Stimulated activated naive B cell treated with anti-CD40 and anti-IgM and Interleukin-4, amounts not matched to agents 10 μg/mL and 1 μg/mL and 100 μg/mL, for 72 hours (primary cell): ENCODE data around the gene COMMD4.

Experiments used
- ATAC-seq, 2 donors: fragments of 150-1000 bp; cut with Tn5 transposase; replicated peaks; 2 replicates each; pipeline ENCODE4 v1.10.0; 2021; ENCODE audit warnings: moderate library complexity in 1 of 2
- DNase-seq: peaks from one replicate; pipeline ENCODE4 v3.0.0; 2021
- H3K27ac Mint-ChIP-seq: one replicate; pipeline ENCODE4 v1.8.0; 2022; ENCODE audit warnings: mild to moderate bottlenecking, mixed read lengths
- H3K27me3 Mint-ChIP-seq, 2 donors: one replicate each; pipeline ENCODE4 v1.8.0; 2022; ENCODE audit warnings: mixed read lengths in 2 of 2
- H3K36me3 Mint-ChIP-seq, 2 donors: one replicate each; pipeline ENCODE4 v1.8.0; 2022; ENCODE audit warnings: mixed read lengths in 2 of 2, mild to moderate bottlenecking in 1 of 2
- H3K4me1 Mint-ChIP-seq, 2 donors: one replicate each; pipeline ENCODE4 v1.8.0; 2022; ENCODE audit warnings: mixed read lengths in 2 of 2, mild to moderate bottlenecking in 1 of 2
- H3K4me3 Mint-ChIP-seq, 2 donors: one replicate each; pipeline ENCODE4 v1.8.0; 2022; ENCODE audit warnings: mild to moderate bottlenecking in 2 of 2, mixed read lengths in 2 of 2, moderate library complexity in 1 of 2
- H3K9me3 Mint-ChIP-seq, 2 donors: one replicate each; pipeline ENCODE4 v1.8.0; 2022; ENCODE audit warnings: mixed read lengths in 2 of 2, mild to moderate bottlenecking in 1 of 2

COMMD4 gene

DNA sequence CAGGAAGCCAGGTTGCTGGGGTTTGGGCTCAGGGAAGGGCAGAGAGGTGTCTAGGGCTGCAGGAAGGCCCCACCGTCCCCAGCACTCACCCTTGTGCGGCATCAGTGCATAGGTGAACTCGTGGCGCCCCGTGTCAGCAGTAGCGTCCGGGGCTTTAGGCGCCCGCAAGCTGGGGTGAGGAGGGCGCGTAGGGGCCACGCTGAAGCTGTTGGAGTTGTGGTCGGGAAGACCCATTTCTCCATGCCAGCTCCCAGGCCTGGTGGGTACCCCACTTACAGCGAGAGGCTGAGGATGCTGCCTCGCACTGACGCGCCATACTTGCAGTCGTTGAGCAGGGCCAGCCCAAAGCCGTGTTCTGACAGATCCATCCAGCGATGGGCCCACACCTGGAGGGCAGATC, 20.7 kb downstream of the COMMD4 start:
- H3K4me1 Mint-ChIP-seq, result no peaks in the 10 kb centered on the region
- no peak overlapping the region for H3K4me3 Mint-ChIP-seq
- ATAC-seq, result no peak

DNA sequence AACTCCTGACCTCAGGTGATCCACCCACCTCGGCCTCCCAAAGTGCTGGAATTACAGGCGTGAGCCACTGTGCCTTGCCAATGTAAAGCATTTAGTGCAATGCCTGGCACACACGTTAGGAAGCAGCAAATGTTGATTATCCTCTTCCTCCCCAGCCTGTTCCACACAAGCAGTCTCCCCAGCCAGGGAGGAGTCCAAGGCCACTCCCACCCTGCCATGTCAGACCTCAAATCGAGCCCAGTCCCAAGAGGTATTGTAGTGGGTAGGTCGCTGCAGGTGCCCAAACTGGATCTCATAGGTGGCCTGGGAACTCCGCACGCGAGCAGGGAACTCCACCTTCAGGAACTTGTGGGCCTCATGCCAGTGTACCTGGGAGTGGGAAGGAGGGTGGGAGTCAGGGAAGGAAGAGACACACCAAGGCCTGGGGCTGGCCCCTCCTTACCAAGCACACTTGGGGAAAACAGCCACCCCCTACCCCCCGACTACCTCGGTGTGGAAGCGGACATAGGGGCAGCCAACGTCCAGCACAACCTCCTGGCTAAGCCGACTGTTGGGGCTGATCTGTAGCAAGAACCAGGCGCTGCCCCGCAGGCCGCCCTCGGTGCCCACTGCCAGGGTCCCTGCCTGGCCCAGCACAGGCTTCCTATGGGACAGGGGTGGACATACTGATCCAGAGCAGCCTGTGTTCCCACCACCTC, 22.3 kb downstream of the COMMD4 start:
- H3K9me3 Mint-ChIP-seq, result no peaks in the 10 kb centered on the region
- H3K27ac Mint-ChIP-seq, result no peak overlapping the region
- H3K27me3 Mint-ChIP-seq, result no peaks in the 10 kb centered on the region
- ATAC-seq, result no peak
- DNase-seq, result no peak
- H3K36me3 Mint-ChIP-seq, result peaks cover 48 to 63% of the 10 kb centered on the region in 2 donors
- H3K4me1 Mint-ChIP-seq, result no peaks in the 10 kb centered on the region
- no peak overlapping the region for H3K4me3 Mint-ChIP-seq

More for the DNA sequence above, 20.7 kb downstream of the COMMD4 start:
- peaks cover 48 to 64% of the 10 kb centered on the region in 2 donors for H3K36me3 Mint-ChIP-seq
- no peaks in the 10 kb centered on the region for H3K9me3 Mint-ChIP-seq
- no peaks in the 10 kb centered on the region for H3K27me3 Mint-ChIP-seq
- no peak for DNase-seq
- H3K27ac Mint-ChIP-seq, result no peak overlapping the region

- ATAC-seq (no peak), DNase-seq (no peak)
- Mint-ChIP-seq H3K9me3 (no peaks in the 10 kb centered on the region), H3K36me3 (peaks cover 54 to 63% of the 10 kb centered on the region in 2 donors), H3K4me3 (no peak overlapping the region), H3K4me1 (no peaks in the 10 kb centered on the region), H3K27ac (no peak overlapping the region), H3K27me3 (no peaks in the 10 kb centered on the region)
Measured at GRCh38 chr15:75358771-75359536, 23.1 kb downstream of the COMMD4 start.

DNA sequence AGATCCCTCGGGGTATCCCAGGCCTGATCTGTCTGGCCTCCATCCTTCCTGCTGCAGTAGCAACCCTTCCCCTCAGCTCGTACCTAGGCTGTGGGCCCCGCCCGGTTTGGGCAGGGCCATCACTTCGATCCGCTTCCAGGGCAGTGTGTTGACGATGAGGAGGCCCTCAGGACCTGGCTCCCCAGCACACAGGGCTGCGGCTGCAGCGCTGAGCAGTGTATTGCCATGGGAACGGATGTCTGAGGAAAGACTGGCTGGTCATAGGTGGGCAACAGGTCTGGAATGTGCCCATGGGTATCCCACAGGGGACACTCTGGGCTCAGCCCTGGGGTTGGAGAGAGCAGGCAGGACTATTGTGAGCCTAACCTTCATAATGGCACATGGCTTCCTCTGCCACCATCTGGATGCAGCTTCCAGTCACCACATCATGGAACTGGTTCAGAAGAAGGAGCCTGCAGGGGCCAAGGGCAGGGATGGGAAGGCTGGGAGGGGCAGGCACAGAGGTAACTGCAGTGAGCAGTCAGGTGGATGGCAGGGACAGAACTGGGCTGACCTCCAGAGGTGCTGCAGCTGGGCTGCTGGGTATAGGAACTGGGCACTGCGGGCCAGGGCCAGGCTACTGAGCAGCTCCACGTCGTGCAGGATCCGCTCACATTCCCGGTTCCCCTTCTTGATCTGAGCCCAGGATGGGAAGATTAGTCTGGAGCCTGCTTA, 23.8 kb downstream of the COMMD4 start:
- no peak overlapping the region for H3K4me3 Mint-ChIP-seq
- no peak for ATAC-seq
- no peaks in the 10 kb centered on the region for H3K27me3 Mint-ChIP-seq
- no peaks in the 10 kb centered on the region for H3K9me3 Mint-ChIP-seq
- no peaks in the 10 kb centered on the region for H3K4me1 Mint-ChIP-seq
- H3K27ac Mint-ChIP-seq, result no peak overlapping the region
- peaks cover 60 to 68% of the 10 kb centered on the region in 2 donors for H3K36me3 Mint-ChIP-seq
- DNase-seq, result no peak

DNA sequence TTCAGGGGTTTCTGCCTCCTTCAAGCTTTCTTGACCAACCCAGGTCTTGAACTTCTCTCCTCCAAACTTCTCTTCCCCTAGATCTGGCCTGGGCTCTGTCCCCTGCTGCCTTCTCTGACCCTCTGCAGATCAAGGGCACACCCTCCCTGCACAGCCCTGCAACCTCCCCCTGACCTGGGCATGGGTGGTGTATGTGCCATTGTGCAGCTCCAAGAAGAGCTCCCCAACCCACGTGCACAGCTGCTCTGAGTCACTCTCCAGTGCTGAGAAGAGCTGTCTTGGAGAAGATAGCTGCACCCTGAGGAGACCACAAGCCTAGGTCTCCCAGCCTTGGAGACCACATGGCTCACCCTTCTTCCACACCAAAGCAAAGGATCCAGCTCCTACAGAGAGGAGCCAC, 24.5 kb downstream of the COMMD4 start:
- ATAC-seq (no peak), DNase-seq (no peak)
- Mint-ChIP-seq H3K4me3 (no peak overlapping the region), H3K4me1 (no peaks in the 10 kb centered on the region), H3K36me3 (peaks cover 59 to 68% of the 10 kb centered on the region in 2 donors), H3K27me3 (no peaks in the 10 kb centered on the region), H3K27ac (no peak overlapping the region), H3K9me3 (no peaks in the 10 kb centered on the region)

DNA sequence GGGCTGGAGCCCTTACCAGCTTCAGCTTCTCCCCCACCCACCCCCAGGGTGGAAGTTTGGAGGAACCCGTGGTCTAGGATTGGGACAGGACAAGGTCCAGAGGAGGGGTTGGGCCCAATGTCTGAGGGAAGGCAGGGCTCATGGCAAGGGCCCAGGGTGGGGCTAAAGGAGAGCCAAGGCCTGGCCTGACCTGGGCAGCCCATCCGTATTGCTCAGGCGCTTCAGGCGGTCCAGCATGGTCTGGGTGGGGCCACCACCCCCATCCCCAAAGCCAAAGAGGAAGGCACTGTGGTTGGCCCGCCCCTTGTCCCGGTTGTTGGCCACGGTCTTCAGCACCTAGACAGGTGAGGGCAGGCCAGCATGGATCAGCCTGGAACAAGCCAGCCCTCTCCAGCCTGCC, 25.0 kb downstream of the COMMD4 start:
- peaks cover 55 to 65% of the 10 kb centered on the region in 2 donors for H3K36me3 Mint-ChIP-seq
- DNase-seq (no peak), ATAC-seq (no peak)
- H3K9me3 Mint-ChIP-seq, result no peaks in the 10 kb centered on the region
- no peaks in the 10 kb centered on the region for H3K4me1 Mint-ChIP-seq
- H3K27ac Mint-ChIP-seq, result no peak overlapping the region
- H3K27me3 Mint-ChIP-seq, result no peaks in the 10 kb centered on the region
- no peak overlapping the region for H3K4me3 Mint-ChIP-seq

DNA sequence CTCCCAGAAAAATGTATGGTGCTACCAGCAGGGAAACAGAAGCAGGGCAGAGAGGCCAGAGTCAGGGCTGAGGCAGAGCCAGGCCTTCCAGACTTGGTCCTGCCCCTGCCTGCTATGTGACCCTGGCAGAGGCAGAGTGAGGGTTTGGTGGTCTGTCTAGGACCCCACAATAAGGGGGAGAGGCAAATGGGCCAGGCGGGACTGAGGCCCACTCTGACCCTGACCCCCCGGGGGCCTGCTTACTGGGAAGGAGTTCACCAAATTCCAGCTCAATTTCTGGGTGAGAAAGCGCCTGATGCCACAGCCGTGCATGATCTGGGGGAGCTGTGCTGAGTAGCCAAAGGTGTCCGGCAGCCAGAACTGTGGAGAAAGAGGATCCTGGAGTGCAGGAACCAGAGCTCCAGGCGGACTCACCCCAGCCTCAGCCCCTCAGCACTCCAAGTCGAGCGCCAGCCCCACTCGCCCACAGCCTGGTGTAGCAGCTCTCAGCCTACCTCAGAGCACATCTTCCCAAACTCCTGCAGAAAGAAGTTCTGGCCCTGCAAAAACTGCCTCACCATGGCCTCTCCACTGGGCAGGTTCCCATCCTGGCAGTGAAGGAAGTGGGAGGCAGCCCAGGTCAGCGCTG, 25.6 kb downstream of the COMMD4 start:
- Mint-ChIP-seq H3K27ac (no peak overlapping the region), H3K4me3 (no peak overlapping the region), H3K9me3 (no peaks in the 10 kb centered on the region), H3K27me3 (no peaks in the 10 kb centered on the region), H3K36me3 (peaks cover 49 to 58% of the 10 kb centered on the region in 2 donors), H3K4me1 (no peaks in the 10 kb centered on the region)
- ATAC-seq (no peak), DNase-seq (no peak)

- no peak for DNase-seq
- no peak overlapping the region for H3K27ac Mint-ChIP-seq
Measured at GRCh38 chr15:75361989-75362641, 26.3 kb downstream of the COMMD4 start.

GRCh38 chr15:75362642-75363249, 26.9 kb downstream of the COMMD4 start:
- Mint-ChIP-seq H3K27ac (no peak overlapping the region), H3K27me3 (no peaks in the 10 kb centered on the region), H3K36me3 (peaks cover 46 to 58% of the 10 kb centered on the region in 2 donors), H3K4me1 (peaks cover 8 to 11% of the 10 kb centered on the region in 2 donors), H3K9me3 (no peaks in the 10 kb centered on the region), H3K4me3 (no peak overlapping the region)
- DNase-seq (no peak), ATAC-seq (no peak)

More at GRCh38 chr15:75361989-75362641, 26.3 kb downstream of the COMMD4 start:
- Mint-ChIP-seq H3K9me3 (no peaks in the 10 kb centered on the region), H3K36me3 (peaks cover 49 to 58% of the 10 kb centered on the region in 2 donors), H3K4me3 (no peak overlapping the region), H3K4me1 (peaks cover 3 to 4% of the 10 kb centered on the region in 2 donors), H3K27me3 (no peaks in the 10 kb centered on the region)
- ATAC-seq, result no peak

- H3K36me3 Mint-ChIP-seq, result peaks cover 41 to 54% of the 10 kb centered on the region in 2 donors
- ATAC-seq (no peak), DNase-seq (no peak)
- H3K4me3 Mint-ChIP-seq, result no peak overlapping the region
- H3K27ac Mint-ChIP-seq, result peak overlapping the region; percentile 54
- H3K27me3 Mint-ChIP-seq, result no peaks in the 10 kb centered on the region
- peaks cover 9 to 14% of the 10 kb centered on the region in 2 donors for H3K4me1 Mint-ChIP-seq
- H3K9me3 Mint-ChIP-seq, result no peaks in the 10 kb centered on the region
Measured at GRCh38 chr15:75363786-75364185, 27.9 kb downstream of the COMMD4 start.

DNA sequence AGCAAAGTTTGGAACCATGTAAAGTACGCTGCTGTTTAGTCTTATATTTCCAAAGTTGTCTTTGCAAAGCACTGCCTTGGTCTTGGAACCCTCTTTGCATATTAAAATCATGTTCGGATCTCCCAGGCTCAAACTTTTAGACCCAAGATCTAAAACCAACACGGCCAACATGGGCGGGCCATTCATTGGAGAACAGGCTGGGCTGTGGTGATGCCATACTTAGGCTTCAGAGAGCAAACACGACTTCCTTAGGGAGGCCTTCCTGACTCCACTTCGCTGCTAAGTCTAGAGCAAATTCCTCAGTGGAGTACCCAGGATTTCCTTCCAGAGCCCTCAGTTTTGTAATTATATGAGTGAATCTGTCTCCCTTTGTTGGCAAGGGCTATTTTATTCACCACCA, 29.0 kb downstream of the COMMD4 start:
- Mint-ChIP-seq H3K27me3 (no peaks in the 10 kb centered on the region), H3K27ac (no peak overlapping the region), H3K36me3 (peaks cover 36 to 52% of the 10 kb centered on the region in 2 donors), H3K4me3 (no peak overlapping the region), H3K4me1 (peaks cover 19 to 25% of the 10 kb centered on the region in 2 donors), H3K9me3 (no peaks in the 10 kb centered on the region)
- ATAC-seq, result no peak
- DNase-seq, result no peak

- no peak overlapping the region for H3K4me3 Mint-ChIP-seq
- no peak overlapping the region for H3K27ac Mint-ChIP-seq
- peaks cover 32 to 48% of the 10 kb centered on the region in 2 donors for H3K36me3 Mint-ChIP-seq
Measured at GRCh38 chr15:75366163-75366562, 30.3 kb downstream of the COMMD4 start.

GRCh38 chr15:75367006-75367405, 31.1 kb downstream of the COMMD4 start:
- no peak for DNase-seq
- peaks cover 31 to 44% of the 10 kb centered on the region in 2 donors for H3K36me3 Mint-ChIP-seq
- peaks cover 21 to 28% of the 10 kb centered on the region in 2 donors for H3K4me1 Mint-ChIP-seq
- ATAC-seq, result no peak
- no peaks in the 10 kb centered on the region for H3K27me3 Mint-ChIP-seq
- H3K9me3 Mint-ChIP-seq, result no peaks in the 10 kb centered on the region
- no peak overlapping the region for H3K27ac Mint-ChIP-seq
- H3K4me3 Mint-ChIP-seq, result no peak overlapping the region

More at GRCh38 chr15:75366163-75366562, 30.3 kb downstream of the COMMD4 start:
- no peak for DNase-seq
- Mint-ChIP-seq H3K27me3 (no peaks in the 10 kb centered on the region), H3K4me1 (peaks cover 21 to 28% of the 10 kb centered on the region in 2 donors), H3K9me3 (no peaks in the 10 kb centered on the region)
- no peak for ATAC-seq
